ENCODE measurements around the gene AFF3.

Gene AFF3

DNA sequence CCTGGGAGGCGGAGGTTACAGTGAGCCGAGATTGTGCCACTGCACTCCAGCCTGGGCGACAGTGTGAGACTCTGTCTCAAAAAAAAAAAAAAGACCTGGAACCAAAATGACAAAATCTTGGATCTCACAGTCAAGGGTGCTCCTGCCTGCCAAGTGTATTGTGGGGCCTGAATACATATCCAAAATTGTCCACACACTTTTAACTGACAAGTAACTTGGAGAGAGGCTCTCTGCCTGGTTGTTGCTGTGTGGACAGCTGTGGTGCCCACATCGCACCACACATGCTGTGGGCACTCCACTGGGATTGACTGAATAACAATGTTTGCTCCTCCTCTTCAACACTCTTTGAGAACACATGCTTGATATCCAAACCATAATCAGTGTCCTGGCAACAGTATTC is 534.9 kb downstream of the AFF3 start:
- no peak for ATAC-seq
- TF ChIP-seq ZC3H10 (CRISPR knock-in tag; IDR thresholded peaks at IDR 0.05) (no peak), TOX (CRISPR knock-in tag; IDR thresholded peaks at IDR 0.05; ENCODE audit: borderline replicate concordance) (no peak), ISL1 (CRISPR knock-in tag; IDR thresholded peaks at IDR 0.05) (no peak), SNAI2 (CRISPR knock-in tag; IDR thresholded peaks at IDR 0.05) (no peak), ZFP30 (CRISPR knock-in tag; IDR thresholded peaks at IDR 0.05) (no peak), ESRRG (CRISPR knock-in tag; IDR thresholded peaks at IDR 0.05) (no peak), ARNTL (CRISPR knock-in tag; IDR thresholded peaks at IDR 0.05; ENCODE audit: borderline replicate concordance, low read depth) (no peak), OSR1 (CRISPR knock-in tag; IDR thresholded peaks at IDR 0.05) (no peak), PPARA (CRISPR knock-in tag; IDR thresholded peaks at IDR 0.05; ENCODE audit: borderline replicate concordance) (no peak), ZNF70 (CRISPR knock-in tag; IDR thresholded peaks at IDR 0.05) (no peak), TCF4 (CRISPR knock-in tag; IDR thresholded peaks at IDR 0.05; ENCODE audit: borderline replicate concordance) (no peak), CSDC2 (CRISPR knock-in tag; IDR thresholded peaks at IDR 0.05) (no peak), POU6F1 (CRISPR knock-in tag; IDR thresholded peaks at IDR 0.05; ENCODE audit: borderline replicate concordance, low read depth) (no peak), ZFP3 (CRISPR knock-in tag; IDR thresholded peaks at IDR 0.05) (no peak), ZNF8 (CRISPR knock-in tag; IDR thresholded peaks at IDR 0.05) (no peak), RARB (CRISPR knock-in tag; IDR thresholded peaks at IDR 0.05) (no peak)
- TF ChIP-seq, protein P1, sequence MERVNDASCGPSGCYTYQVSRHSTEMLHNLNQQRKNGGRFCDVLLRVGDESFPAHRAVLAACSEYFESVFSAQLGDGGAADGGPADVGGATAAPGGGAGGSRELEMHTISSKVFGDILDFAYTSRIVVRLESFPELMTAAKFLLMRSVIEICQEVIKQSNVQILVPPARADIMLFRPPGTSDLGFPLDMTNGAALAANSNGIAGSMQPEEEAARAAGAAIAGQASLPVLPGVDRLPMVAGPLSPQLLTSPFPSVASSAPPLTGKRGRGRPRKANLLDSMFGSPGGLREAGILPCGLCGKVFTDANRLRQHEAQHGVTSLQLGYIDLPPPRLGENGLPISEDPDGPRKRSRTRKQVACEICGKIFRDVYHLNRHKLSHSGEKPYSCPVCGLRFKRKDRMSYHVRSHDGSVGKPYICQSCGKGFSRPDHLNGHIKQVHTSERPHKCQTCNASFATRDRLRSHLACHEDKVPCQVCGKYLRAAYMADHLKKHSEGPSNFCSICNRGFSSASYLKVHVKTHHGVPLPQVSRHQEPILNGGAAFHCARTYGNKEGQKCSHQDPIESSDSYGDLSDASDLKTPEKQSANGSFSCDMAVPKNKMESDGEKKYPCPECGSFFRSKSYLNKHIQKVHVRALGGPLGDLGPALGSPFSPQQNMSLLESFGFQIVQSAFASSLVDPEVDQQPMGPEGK (CRISPR knock-in tag; IDR thresholded peaks at IDR 0.05; ENCODE audit: borderline replicate concordance): no peak
- TF ChIP-seq, protein P2, sequence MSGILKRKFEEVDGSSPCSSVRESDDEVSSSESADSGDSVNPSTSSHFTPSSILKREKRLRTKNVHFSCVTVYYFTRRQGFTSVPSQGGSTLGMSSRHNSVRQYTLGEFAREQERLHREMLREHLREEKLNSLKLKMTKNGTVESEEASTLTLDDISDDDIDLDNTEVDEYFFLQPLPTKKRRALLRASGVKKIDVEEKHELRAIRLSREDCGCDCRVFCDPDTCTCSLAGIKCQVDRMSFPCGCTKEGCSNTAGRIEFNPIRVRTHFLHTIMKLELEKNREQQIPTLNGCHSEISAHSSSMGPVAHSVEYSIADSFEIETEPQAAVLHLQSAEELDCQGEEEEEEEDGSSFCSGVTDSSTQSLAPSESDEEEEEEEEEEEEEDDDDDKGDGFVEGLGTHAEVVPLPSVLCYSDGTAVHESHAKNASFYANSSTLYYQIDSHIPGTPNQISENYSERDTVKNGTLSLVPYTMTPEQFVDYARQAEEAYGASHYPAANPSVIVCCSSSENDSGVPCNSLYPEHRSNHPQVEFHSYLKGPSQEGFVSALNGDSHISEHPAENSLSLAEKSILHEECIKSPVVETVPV (CRISPR knock-in tag; IDR thresholded peaks at IDR 0.05): no peak
- TF ChIP-seq, protein P3, sequence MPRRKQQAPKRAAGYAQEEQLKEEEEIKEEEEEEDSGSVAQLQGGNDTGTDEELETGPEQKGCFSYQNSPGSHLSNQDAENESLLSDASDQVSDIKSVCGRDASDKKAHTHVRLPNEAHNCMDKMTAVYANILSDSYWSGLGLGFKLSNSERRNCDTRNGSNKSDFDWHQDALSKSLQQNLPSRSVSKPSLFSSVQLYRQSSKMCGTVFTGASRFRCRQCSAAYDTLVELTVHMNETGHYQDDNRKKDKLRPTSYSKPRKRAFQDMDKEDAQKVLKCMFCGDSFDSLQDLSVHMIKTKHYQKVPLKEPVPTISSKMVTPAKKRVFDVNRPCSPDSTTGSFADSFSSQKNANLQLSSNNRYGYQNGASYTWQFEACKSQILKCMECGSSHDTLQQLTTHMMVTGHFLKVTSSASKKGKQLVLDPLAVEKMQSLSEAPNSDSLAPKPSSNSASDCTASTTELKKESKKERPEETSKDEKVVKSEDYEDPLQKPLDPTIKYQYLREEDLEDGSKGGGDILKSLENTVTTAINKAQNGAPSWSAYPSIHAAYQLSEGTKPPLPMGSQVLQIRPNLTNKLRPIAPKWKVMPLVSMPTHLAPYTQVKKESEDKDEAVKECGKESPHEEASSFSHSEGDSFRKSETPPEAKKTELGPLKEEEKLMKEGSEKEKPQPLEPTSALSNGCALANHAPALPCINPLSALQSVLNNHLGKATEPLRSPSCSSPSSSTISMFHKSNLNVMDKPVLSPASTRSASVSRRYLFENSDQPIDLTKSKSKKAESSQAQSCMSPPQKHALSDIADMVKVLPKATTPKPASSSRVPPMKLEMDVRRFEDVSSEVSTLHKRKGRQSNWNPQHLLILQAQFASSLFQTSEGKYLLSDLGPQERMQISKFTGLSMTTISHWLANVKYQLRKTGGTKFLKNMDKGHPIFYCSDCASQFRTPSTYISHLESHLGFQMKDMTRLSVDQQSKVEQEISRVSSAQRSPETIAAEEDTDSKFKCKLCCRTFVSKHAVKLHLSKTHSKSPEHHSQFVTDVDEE (CRISPR knock-in tag; IDR thresholded peaks at IDR 0.05): no peak
- TF ChIP-seq, protein P4, sequence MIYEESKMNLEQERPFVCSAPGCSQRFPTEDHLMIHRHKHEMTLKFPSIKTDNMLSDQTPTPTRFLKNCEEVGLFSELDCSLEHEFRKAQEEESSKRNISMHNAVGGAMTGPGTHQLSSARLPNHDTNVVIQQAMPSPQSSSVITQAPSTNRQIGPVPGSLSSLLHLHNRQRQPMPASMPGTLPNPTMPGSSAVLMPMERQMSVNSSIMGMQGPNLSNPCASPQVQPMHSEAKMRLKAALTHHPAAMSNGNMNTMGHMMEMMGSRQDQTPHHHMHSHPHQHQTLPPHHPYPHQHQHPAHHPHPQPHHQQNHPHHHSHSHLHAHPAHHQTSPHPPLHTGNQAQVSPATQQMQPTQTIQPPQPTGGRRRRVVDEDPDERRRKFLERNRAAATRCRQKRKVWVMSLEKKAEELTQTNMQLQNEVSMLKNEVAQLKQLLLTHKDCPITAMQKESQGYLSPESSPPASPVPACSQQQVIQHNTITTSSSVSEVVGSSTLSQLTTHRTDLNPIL (CRISPR knock-in tag; IDR thresholded peaks at IDR 0.05; ENCODE audit: low read depth): no peak

GRCh38 chr2:99605036-99605435 is 537.4 kb downstream of the AFF3 start:
- TF ChIP-seq POU6F1 (CRISPR knock-in tag; IDR thresholded peaks at IDR 0.05; ENCODE audit: borderline replicate concordance, low read depth) (no peak), ARNTL (CRISPR knock-in tag; IDR thresholded peaks at IDR 0.05; ENCODE audit: borderline replicate concordance, low read depth) (no peak), ZFP3 (CRISPR knock-in tag; IDR thresholded peaks at IDR 0.05) (no peak), GLIS3 (CRISPR knock-in tag; IDR thresholded peaks at IDR 0.05) (no peak), BACH2 (CRISPR knock-in tag; IDR thresholded peaks at IDR 0.05; ENCODE audit: borderline replicate concordance) (no peak), ZNF565 (CRISPR knock-in tag; conservative IDR thresholded peaks at IDR 0.05; ENCODE audit: low read depth) (no peak), CSDC2 (CRISPR knock-in tag; IDR thresholded peaks at IDR 0.05) (no peak), ZFP30 (CRISPR knock-in tag; IDR thresholded peaks at IDR 0.05) (no peak), ZC3H10 (CRISPR knock-in tag; IDR thresholded peaks at IDR 0.05) (no peak), ZNF70 (CRISPR knock-in tag; IDR thresholded peaks at IDR 0.05) (no peak), OSR1 (CRISPR knock-in tag; IDR thresholded peaks at IDR 0.05) (no peak), TCF4 (CRISPR knock-in tag; IDR thresholded peaks at IDR 0.05; ENCODE audit: borderline replicate concordance) (no peak), RARB (CRISPR knock-in tag; IDR thresholded peaks at IDR 0.05) (no peak)
- TF ChIP-seq, protein P2 (CRISPR knock-in tag; IDR thresholded peaks at IDR 0.05): no peak
- TF ChIP-seq, protein P4 (CRISPR knock-in tag; IDR thresholded peaks at IDR 0.05; ENCODE audit: low read depth): no peak
- no peak for ATAC-seq

Data from SK-N-SH treated with all-trans-retinoic acid at 6 μM for 48 hours (cell line).